Thyroid gland (tissue), 4 donors: ENCODE data around the gene SYCN.

Source experiments
- POLR2A ChIP-seq, 2 donors: fragments of 450-650 bp; IDR thresholded peaks; one replicate each; pipeline ENCODE4 v1.6.1; 2017; ENCODE audit warnings: antibody characterized with exemption in 2 of 2, mild to moderate bottlenecking in 2 of 2, moderate library complexity in 1 of 2
- TF ChIP-seq, protein P1 (sequence below), 6 experiments: fragments of 200-600 bp in 3 of 6; fragments of 450-650 bp in 3 of 6; sonication (generic) in 3 of 6; IDR thresholded peaks; one replicate each; pipeline ENCODE4 v1.5.1; 2016 to 2019; ENCODE audit warnings: antibody characterized with exemption in 6 of 6, mild to moderate bottlenecking in 2 of 6, inconsistent platforms in 1 of 6, moderate library complexity in 1 of 6

DNA sequence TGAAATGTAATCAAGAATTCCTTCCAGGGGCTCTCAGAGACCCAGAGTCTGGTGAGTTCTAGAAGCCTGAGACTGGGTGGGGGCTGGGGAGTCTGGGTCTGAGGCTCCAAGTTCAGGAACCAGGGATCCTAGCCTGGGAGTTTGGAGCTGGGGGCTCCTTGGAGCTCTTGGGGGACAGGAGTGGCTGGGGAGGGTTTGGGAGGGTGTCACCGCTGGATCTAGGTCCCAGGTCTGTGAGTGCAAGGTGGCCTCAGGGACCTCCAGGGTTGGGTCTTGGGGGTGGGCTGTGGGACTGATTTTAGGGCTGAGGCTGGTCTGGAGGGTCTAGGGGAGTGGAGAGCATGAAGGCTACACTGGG lies 1.1 kb downstream of the SYCN start:
- TF ChIP-seq POLR2A (IDR thresholded peaks at IDR 0.05): no peak
- TF ChIP-seq, protein P1, sequence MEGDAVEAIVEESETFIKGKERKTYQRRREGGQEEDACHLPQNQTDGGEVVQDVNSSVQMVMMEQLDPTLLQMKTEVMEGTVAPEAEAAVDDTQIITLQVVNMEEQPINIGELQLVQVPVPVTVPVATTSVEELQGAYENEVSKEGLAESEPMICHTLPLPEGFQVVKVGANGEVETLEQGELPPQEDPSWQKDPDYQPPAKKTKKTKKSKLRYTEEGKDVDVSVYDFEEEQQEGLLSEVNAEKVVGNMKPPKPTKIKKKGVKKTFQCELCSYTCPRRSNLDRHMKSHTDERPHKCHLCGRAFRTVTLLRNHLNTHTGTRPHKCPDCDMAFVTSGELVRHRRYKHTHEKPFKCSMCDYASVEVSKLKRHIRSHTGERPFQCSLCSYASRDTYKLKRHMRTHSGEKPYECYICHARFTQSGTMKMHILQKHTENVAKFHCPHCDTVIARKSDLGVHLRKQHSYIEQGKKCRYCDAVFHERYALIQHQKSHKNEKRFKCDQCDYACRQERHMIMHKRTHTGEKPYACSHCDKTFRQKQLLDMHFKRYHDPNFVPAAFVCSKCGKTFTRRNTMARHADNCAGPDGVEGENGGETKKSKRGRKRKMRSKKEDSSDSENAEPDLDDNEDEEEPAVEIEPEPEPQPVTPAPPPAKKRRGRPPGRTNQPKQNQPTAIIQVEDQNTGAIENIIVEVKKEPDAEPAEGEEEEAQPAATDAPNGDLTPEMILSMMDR (IDR thresholded peaks at IDR 0.05): no peak
